ENCODE data around the gene APOL3.

GRCh38 chr22:36196254-36197064, 35.9 kb upstream of the APOL3 start:
- TF ChIP-seq, protein P1, sequence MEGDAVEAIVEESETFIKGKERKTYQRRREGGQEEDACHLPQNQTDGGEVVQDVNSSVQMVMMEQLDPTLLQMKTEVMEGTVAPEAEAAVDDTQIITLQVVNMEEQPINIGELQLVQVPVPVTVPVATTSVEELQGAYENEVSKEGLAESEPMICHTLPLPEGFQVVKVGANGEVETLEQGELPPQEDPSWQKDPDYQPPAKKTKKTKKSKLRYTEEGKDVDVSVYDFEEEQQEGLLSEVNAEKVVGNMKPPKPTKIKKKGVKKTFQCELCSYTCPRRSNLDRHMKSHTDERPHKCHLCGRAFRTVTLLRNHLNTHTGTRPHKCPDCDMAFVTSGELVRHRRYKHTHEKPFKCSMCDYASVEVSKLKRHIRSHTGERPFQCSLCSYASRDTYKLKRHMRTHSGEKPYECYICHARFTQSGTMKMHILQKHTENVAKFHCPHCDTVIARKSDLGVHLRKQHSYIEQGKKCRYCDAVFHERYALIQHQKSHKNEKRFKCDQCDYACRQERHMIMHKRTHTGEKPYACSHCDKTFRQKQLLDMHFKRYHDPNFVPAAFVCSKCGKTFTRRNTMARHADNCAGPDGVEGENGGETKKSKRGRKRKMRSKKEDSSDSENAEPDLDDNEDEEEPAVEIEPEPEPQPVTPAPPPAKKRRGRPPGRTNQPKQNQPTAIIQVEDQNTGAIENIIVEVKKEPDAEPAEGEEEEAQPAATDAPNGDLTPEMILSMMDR (conservative IDR thresholded peaks at IDR 0.05; ENCODE audit: low read length): no peak
- TF ChIP-seq EZH2phosphoT487 (IDR thresholded peaks at IDR 0.05; ENCODE audit: borderline replicate concordance): no peak
